Stimulated activated CD8-positive, alpha-beta memory T cell treated with anti-CD3 and anti-CD28 coated beads, Interleukin-15, amount 100 ng/mL, for 48 hours (primary cell): ENCODE results near the gene WDR86.

Source experiments
- DNase-seq, 2 donors: peaks; one replicate each; pipeline ENCODE4 v3.0.0-alpha.2; 2020; ENCODE audit warnings: low read depth in 2 of 2

The WDR86 gene

DNA sequence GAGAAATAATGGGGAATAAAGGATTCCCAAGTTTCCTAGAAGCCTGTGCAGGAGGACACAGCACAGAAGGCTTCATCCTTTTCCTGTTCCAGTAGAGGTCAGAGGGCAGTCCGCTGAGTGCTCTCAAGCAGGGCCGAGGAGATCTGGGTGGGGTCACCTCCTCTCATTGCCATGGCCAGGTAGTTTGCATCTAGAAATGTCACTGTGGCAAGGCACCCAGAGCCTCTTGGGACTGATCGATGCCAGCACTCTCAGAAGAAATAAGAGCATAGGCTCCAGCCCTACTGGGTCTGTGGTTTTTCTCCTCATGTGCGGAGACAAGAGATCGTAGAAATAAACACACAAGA lies 60.4 kb downstream of the WDR86 start:
- DNase-seq = no peak

DNA sequence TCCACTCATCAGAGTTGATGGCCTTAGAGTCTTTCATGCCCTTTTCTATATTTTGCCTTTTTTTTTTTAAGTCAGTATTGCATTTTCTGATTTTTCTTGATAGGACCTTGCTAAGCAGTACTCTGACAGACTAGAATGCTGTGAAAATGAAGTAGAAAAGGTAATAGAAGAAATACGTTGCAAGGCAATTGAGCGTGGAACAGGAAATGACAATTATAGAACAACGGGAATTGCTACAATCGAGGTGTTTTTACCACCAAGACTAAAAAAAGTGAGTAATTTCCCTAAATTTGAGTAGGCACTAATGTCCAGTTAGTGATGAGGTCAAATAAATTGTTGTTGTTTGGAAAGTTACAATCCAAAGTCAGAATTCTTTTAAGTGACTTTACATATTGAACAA lies 60.9 kb downstream of the WDR86 start:
- DNase-seq = no peak

DNA sequence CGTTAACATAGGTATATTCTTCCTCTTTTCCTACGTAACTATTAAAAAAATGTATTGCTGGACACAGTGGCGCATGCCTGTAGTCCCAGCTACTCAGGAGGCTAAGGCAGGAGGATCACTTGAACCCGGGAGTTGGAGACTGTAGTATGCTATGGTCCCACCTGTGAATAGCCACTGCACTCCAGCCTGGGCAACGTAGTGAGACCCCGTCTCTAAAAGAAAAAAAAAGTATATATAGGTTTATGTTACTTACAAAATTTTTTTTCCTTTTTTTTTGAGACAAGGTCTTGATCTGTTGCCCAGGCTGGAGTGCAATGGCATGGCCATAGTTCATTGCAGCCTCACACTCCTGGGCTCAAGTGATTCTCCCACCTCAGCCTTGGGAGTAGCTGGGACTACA lies 62.6 kb downstream of the WDR86 start:
- no peak for DNase-seq

DNA sequence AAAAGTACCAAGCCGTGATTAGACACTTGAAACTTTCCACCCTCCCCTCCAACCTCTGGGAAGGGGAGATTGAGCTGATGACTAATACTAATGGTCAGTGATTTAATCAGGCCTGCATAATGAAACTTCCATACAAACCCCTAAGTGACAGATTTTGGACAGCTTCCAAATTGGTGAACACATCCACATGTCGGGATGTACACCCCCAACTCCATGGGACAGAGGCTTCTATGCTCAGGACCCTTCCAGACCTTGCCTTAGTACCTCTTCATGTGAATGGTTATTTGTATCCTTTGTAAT lies 63.4 kb downstream of the WDR86 start:
- no peak for DNase-seq

DNA sequence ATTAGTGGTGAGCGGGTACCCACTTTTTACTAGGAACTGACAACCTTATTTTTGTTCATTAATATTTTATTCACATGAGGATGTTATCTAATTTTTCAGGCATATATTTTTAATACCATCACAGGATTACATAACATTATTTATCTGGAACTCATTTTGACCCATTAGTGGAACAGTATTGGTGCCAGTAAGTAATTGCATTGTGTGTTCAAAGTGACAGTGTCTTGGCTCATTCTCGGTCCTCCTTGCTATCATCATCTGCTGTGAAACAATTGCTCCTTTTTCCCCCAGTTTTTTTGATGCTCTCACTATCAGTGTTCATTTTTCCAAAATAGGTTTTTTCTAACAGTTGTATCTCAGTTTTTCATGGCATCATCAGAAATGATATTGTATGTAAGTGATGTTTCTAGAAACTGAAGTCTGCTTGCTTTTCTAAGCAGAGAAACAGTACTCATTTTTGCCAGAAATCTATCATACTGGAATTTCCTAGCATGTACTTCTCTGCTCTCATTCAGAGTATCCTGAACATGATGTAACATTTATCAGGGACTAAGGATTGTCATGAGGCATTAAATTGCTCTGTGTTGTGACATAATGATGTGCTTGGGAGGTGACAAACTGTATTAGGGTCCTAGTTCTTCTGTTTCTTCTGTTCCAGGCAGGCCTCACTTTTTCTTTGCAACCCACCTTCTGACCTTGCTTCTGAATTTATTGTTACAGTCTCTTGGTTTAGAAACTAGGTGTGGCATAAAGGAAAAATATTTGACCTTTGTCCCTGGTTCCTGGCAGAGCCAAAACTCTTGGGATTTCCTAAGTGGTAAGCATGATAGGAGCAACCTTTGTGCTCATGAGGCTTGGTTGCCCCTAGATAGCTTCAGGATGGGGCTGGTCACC lies 64.0 kb downstream of the WDR86 start:
- no peak for DNase-seq

DNA sequence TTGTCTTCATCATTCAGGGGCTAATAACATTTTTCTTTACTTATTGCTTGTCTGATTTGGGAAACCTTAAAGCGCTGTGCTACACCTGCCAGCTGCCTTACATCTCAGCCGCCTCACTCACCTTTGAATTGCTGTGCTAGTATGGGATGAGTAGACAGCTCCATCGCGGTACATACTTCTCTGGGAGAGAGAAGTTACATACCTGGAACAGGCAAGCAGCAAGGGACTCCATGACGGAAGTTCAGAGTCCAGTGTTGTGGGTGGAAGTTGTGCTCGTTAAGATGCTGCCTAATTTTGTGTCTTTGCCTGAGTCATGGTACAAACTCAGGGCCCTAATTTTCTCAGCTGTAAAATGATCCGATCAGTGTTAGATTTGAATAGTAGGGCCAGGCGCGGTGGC lies 66.3 kb downstream of the WDR86 start:
- DNase-seq = no peak

DNA sequence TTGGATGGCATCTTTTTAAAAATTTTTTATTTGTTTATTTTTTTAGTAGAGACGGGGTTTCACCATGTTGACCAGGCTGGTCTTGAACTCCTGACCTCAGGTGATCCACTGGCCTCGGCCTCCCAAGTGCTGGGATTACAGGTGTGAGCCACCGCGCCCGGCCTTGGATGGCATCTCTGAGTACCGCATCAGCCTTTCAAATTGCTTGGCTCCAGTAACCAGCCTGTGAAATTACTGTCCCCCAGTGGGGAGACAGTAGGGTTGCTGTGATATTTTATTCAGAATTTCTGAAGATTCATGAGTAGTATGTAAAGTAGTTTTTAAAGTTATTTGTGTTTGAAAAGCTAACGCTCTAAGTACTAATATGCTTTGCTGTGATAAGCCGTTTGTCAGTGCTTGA lies 67.0 kb downstream of the WDR86 start:
- no peak for DNase-seq

DNA sequence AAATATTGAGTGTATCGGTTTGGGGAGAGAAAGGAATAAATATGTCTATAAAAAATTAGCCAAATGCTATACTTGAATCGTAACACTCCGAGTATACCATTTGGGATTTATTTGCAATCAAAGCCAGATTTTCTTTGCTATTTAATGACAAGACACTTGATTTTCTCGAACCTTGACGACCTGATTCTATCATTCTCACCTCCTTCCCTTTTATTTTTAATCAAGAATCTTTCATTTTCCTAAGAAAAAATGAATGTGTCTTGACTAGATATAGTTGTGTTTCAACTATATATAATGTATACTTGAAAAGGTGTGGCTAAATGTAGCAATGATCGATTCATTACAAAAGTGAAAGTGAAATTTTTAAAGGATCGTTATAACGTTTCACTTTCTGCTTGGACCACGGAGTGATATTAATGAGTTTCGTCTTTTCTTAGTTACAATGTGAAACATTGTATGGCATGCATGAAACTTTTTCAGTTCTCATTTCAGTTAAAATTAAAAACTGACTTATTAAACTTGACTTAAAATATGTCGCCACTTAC lies 67.7 kb downstream of the WDR86 start:
- no peak for DNase-seq

DNA sequence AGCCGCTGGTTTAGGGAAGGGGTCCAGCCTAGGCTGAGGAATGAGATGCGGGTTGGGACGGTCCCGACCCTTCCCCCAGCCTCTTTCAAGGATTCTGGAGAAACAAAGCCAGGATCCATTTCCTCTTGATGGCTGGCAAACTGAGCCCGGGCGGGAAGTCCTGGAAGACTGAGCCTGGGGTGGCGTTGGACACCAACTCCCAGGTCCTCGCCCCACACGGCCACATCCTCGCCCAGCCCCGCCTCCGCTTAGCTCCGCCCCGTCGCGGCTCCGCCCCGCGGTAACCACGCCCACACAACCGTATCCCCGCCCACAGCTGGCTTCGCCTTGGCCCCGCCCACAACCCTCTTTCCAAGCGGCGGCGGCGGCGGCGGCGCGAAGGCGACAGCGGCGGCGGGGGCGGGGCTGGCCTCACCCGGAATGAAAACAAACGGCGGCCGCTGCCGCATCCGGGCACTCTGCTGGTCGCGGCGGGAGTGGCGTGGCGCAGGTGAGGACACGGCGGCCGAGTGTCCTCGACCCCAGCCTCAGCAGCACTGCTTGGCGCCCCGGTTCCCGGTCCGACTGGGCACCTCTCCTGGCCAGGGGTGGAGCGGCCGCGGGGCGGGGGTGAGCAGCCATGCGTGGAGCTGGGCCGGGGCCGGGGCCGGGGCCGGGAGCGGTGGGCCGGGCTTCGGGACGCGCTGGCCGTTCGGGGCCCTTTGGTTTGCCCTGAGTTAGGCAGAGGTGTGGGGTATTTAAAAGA lies 68.3 kb downstream of the WDR86 start, which contains the start of gene NUB1:
Gene NUB1 (plus strand): TSS at position 456 of the 745 bp plus-strand sequence. CDS start 3,538 bp downstream, outside the sequence.
- peak; percentile 82 to 87 for DNase-seq

DNA sequence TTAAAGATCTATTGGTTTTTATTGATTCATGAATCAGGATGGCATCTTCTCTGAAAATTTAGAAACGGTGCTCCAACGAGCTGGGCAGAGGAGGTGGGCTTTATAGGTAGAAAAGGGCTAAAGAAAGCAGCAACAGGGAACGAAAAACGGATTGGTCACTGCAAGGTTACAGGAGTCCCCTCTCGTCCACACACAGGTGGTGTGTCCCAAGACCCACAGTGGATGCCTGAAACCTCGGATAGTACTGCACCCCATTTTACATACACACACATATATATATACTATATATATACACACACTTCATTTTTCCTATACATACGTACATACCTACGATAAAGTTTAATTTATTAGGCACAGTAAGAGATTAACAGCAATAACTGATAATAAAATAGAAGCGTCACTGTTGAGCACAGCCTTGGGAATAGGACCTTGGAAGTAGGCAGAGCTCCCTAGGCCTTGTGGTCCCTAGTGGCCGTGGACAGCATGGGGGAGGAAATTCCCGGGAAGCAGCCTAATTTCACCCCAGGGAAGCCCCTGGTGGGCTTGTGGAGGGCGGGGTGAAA lies 69.0 kb downstream of the WDR86 start:
- no peak for DNase-seq

DNA sequence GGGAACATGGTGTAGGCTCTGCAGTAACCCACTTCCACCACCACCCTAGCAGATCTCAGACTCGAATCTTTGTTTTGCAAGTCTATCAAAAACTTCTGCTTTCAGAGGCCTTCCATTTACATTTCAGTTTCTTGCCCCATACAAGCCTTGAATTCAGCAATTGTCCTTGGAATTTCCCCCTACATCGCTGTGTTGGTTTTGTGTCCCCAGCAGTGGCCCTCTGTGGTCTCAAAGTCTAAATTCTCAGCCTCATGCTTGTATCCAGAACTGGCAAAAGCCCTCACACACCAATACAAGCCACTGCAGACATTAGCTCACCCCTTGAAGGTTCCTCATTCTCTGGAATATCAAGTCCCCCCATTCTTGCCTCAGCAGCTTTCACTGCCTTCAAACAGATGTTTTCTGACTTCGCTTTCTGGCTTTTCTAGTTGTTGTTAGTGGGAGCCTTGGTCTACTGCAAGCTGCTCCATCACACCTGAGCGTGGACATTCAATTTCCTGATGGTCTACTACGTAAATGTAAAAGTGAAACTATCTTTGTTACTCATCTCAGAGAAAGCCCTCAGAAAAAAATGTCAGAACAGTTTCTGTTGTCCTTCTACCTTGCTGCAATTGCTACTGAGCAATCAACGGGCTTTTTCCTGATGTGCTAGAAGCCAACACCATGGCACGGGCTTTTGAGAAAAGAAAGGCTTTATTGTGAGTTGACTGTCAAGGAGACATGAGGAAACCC lies 70.0 kb downstream of the WDR86 start:
- no peak for DNase-seq

DNA sequence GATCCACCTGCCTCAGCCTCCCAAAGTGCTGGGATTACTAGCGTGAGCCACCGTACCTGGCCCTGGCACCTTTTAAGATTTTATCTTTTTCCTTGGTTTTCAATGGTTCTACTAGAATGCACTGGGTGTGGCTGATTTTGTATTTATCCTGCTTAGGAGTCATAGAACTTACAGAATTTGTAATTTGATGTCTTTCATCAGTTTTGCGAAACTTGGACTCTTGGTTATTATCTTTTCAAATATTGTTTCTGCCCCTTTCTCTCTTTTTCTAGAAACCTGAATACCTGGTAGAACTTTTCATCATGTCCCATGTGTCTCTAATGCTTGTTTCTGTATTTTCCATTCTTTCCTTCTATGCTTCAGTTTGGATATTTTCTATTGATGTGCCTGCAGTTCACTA lies 71.0 kb downstream of the WDR86 start:
- DNase-seq = no peak

DNA sequence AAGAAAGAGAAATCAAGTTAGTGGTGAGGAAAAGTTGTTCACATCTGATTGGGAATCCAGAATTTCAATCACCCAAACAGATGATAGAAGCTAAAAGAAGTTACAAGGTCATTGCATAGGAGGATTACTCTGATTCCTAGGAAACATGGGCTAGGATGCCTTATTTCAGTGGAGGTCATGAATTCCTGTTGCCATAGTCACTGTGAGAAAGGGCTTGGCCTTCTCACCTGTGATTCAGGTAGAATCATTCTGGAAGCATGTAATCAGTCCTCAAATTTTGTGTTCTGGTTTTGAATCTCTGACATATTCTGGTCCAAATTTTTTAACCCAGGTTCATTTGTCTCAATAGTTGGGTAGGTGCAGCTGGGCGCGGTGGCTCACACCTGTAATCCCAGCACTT lies 72.5 kb downstream of the WDR86 start:
- no peak for DNase-seq

DNA sequence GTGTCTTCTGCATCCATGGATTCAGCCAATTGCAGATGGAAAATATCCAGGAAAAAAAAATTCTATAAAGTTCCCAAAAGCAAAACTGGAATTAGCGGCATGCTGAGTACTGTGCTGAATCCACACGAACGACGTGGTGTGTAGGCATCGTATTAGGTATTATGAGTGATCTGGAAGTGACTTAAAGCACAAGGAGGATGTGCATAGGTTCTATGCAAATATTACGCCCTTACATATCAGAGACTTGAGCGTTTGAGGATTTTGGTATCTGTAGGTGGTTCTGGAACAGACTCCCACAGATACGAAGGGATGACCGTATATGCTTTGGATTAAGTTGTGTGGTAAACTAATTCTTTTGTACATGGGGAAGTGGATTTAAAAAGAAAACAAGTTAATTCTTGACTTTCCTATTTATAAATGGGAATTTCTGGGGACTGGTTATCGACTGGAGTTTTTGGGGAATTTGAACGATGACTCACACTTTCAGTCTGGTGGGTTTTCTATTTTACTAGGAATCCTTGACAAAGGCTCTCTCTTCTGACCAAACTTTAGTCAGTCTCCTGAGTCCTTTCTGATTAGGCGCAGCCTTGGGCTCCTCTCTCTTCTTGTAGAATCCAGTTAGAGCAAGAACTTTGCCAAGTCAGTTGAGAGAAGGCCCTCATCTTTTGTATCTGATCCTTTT lies 73.7 kb downstream of the WDR86 start:
- DNase-seq = no peak

DNA sequence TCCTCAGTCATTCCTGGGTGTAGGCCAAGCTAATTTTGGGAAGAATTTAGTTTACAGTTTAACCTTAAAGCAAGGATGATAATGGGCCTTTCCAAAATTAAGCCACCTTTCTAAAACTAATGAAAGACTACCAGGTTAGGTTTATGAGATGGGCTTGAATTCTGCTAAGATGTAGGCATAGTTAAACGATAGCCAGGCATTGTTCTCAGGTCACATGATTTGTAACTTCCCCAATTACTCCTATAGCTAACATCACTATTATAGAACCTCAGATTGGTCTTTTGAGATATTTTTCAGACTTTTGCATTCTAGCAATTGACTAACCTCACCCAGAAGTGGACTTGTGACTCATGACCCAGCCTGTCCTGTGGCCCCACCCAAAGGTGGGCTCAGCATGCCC lies 75.2 kb downstream of the WDR86 start:
- no peak for DNase-seq
